GM12872 (cell line): Measurements from ENCODE around the gene FAM53C.

Experiments used
- CTCF ChIP-seq: IDR thresholded peaks from 3 replicates; pipeline ENCODE4 v1.5.1; 2011; ENCODE audit warnings: low read depth, mild to moderate bottlenecking, low read length, moderate library complexity; ENCODE audit not compliant: insufficient read depth

Gene FAM53C

GRCh38 chr5:138364576-138364975 lies 26.5 kb downstream of the FAM53C start:
- TF ChIP-seq CTCF, result no peak

GRCh38 chr5:138366632-138367382 lies 28.7 kb downstream of the FAM53C start:
- no peak for TF ChIP-seq CTCF

GRCh38 chr5:138369261-138369660 lies 31.2 kb downstream of the FAM53C start:
- no peak for TF ChIP-seq CTCF

- TF ChIP-seq CTCF, result no peak
Measured at GRCh38 chr5:138369706-138370105, 31.6 kb downstream of the FAM53C start.

GRCh38 chr5:138370537-138370936 lies 32.5 kb downstream of the FAM53C start:
- TF ChIP-seq CTCF, result no peak

GRCh38 chr5:138371454-138371853 lies 33.4 kb downstream of the FAM53C start:
- no peak for TF ChIP-seq CTCF

- TF ChIP-seq CTCF, result no peak
Measured at GRCh38 chr5:138372225-138372624, 34.2 kb downstream of the FAM53C start.
